Measurements from ENCODE around the gene ZNF549. TPM values are rescaled to one million over a fixed set of nuclear protein-coding genes. Genes with fewer than 3 reads are reported as not detected.

Gene ZNF549
- total and polyA plus RNA-seq, 2 of the 13 experiments (the other 11 are each of a cell fraction or from before 2014, with no cell fraction given) = 2.8 to 6.4 TPM

DNA sequence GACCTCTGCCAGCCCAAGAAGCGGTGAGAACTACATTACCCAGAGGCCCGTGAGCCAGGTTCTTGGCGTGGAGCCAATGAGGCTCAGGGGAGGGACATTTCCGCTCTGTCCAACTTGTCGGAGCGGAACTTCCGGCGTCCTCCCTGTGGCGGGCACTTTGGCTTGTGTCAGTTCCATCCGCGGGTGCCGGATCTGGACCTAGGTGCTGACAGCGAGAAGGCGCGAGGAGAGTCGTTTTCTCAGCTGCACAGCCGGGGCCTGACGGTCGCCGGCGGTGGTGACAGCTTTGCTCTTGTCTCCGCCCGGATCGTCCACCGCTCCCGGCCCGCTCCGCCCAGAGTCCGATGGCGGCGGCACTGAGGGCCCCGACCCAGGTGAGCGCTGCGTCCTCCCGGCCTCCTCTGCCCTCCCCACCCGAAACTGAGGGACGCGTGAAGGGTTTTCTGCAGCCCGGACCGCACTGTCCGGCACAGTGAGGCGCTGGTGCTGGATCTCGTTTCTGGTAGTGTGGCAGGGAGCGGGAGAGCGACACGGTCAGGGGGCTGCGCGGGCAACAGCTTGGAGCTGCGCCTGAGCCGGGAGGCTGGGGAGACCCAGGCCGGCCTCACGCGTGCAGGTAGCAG, 72.7 kb downstream of the ZNF549 start, which contains the start of gene ZNF530 (continued):
- TF ChIP-seq, protein P1, sequence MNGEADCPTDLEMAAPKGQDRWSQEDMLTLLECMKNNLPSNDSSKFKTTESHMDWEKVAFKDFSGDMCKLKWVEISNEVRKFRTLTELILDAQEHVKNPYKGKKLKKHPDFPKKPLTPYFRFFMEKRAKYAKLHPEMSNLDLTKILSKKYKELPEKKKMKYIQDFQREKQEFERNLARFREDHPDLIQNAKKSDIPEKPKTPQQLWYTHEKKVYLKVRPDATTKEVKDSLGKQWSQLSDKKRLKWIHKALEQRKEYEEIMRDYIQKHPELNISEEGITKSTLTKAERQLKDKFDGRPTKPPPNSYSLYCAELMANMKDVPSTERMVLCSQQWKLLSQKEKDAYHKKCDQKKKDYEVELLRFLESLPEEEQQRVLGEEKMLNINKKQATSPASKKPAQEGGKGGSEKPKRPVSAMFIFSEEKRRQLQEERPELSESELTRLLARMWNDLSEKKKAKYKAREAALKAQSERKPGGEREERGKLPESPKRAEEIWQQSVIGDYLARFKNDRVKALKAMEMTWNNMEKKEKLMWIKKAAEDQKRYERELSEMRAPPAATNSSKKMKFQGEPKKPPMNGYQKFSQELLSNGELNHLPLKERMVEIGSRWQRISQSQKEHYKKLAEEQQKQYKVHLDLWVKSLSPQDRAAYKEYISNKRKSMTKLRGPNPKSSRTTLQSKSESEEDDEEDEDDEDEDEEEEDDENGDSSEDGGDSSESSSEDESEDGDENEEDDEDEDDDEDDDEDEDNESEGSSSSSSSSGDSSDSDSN (CRISPR knock-in tag; IDR thresholded peaks at IDR 0.05) = peak; percentile 68
- TF ChIP-seq, protein P2, sequence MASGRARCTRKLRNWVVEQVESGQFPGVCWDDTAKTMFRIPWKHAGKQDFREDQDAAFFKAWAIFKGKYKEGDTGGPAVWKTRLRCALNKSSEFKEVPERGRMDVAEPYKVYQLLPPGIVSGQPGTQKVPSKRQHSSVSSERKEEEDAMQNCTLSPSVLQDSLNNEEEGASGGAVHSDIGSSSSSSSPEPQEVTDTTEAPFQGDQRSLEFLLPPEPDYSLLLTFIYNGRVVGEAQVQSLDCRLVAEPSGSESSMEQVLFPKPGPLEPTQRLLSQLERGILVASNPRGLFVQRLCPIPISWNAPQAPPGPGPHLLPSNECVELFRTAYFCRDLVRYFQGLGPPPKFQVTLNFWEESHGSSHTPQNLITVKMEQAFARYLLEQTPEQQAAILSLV (CRISPR knock-in tag; IDR thresholded peaks at IDR 0.05; ENCODE audit: borderline replicate concordance) = peak; percentile 61; the same call in 1 of the 2 replicates
- no peak for TF ChIP-seq ZNF556 (CRISPR knock-in tag; IDR thresholded peaks at IDR 0.05; ENCODE audit: borderline replicate concordance)
- TF ChIP-seq, protein P3, sequence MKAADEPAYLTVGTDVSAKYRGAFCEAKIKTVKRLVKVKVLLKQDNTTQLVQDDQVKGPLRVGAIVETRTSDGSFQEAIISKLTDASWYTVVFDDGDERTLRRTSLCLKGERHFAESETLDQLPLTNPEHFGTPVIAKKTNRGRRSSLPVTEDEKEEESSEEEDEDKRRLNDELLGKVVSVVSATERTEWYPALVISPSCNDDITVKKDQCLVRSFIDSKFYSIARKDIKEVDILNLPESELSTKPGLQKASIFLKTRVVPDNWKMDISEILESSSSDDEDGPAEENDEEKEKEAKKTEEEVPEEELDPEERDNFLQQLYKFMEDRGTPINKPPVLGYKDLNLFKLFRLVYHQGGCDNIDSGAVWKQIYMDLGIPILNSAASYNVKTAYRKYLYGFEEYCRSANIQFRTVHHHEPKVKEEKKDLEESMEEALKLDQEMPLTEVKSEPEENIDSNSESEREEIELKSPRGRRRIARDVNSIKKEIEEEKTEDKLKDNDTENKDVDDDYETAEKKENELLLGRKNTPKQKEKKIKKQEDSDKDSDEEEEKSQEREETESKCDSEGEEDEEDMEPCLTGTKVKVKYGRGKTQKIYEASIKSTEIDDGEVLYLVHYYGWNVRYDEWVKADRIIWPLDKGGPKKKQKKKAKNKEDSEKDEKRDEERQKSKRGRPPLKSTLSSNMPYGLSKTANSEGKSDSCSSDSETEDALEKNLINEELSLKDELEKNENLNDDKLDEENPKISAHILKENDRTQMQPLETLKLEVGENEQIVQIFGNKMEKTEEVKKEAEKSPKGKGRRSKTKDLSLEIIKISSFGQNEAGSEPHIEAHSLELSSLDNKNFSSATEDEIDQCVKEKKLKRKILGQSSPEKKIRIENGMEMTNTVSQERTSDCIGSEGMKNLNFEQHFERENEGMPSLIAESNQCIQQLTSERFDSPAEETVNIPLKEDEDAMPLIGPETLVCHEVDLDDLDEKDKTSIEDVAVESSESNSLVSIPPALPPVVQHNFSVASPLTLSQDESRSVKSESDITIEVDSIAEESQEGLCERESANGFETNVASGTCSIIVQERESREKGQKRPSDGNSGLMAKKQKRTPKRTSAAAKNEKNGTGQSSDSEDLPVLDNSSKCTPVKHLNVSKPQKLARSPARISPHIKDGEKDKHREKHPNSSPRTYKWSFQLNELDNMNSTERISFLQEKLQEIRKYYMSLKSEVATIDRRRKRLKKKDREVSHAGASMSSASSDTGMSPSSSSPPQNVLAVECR (CRISPR knock-in tag; IDR thresholded peaks at IDR 0.05; ENCODE audit: borderline replicate concordance) = peak; percentile 100
- TF ChIP-seq HNRNPH1 (optimal IDR thresholded peaks at IDR 0.05; ENCODE audit: low read depth, low read length) = no peak
- TF ChIP-seq, protein P4, sequence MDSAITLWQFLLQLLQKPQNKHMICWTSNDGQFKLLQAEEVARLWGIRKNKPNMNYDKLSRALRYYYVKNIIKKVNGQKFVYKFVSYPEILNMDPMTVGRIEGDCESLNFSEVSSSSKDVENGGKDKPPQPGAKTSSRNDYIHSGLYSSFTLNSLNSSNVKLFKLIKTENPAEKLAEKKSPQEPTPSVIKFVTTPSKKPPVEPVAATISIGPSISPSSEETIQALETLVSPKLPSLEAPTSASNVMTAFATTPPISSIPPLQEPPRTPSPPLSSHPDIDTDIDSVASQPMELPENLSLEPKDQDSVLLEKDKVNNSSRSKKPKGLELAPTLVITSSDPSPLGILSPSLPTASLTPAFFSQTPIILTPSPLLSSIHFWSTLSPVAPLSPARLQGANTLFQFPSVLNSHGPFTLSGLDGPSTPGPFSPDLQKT (CRISPR knock-in tag; IDR thresholded peaks at IDR 0.05; ENCODE audit: borderline replicate concordance) = no peak
- TF ChIP-seq TRIM24 (CRISPR knock-in tag; IDR thresholded peaks at IDR 0.05) = no peak
- TF ChIP-seq NFIC (IDR thresholded peaks at IDR 0.05; ENCODE audit: low read length) = peak; percentile 95
- TF ChIP-seq, protein P5, sequence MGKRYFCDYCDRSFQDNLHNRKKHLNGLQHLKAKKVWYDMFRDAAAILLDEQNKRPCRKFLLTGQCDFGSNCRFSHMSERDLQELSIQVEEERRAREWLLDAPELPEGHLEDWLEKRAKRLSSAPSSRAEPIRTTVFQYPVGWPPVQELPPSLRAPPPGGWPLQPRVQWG (CRISPR knock-in tag; IDR thresholded peaks at IDR 0.05; ENCODE audit: borderline replicate concordance, low read depth) = no peak
- peak; percentile 41; the same call in 1 of the 2 replicates for TF ChIP-seq ZNF747 (CRISPR knock-in tag; IDR thresholded peaks at IDR 0.05; ENCODE audit: borderline replicate concordance)
- TF ChIP-seq ZNF549 (CRISPR knock-in tag; IDR thresholded peaks at IDR 0.05) = no peak
- TF ChIP-seq RCOR2 (CRISPR knock-in tag; IDR thresholded peaks at IDR 0.05) = no peak
- 0 out of 2 replicates have a peak, but pooled peaks have one; percentile 43 for TF ChIP-seq MIXL1 (CRISPR knock-in tag; IDR thresholded peaks at IDR 0.05)
- TF ChIP-seq ZMAT3 (CRISPR knock-in tag; conservative IDR thresholded peaks at IDR 0.05) = 0 out of 2 replicates have a peak, but pooled peaks have one; percentile 42
- TF ChIP-seq CAMTA2 (CRISPR knock-in tag; IDR thresholded peaks at IDR 0.05; ENCODE audit: borderline replicate concordance) = no peak
- TF ChIP-seq ATF7 (IDR thresholded peaks at IDR 0.05) = no peak
- TF ChIP-seq ATF7 (CRISPR knock-in tag; IDR thresholded peaks at IDR 0.05) = no peak

Data from HepG2 (cell line).